Lung microvascular endothelial cell (primary cell): ENCODE measurements around the gene SEZ6. TPM values are rescaled to one million over a fixed set of nuclear protein-coding genes. Genes with fewer than 3 reads are reported as not detected.
A peak's percentile ranks its signal among the peaks of the same experiment; 100 is the strongest.

Source experiments
- DNase-seq, 2 donors: peaks; one replicate each; pipeline versions ENCODE4 v3.0.0 to v3.0.0-alpha.2; 2010; ENCODE audit warnings: low read depth in 2 of 2
- total RNA-seq: library from RNA; depleted of rRNA; stranded (reverse); fragments of >200 nt; gene quantifications from 2 replicates; pipeline ENCODE4 v1.2.1, GENCODE V29; 2014

The SEZ6 gene
- total RNA-seq, 1 donor from 2014 or later, result under 0.01 TPM

DNA sequence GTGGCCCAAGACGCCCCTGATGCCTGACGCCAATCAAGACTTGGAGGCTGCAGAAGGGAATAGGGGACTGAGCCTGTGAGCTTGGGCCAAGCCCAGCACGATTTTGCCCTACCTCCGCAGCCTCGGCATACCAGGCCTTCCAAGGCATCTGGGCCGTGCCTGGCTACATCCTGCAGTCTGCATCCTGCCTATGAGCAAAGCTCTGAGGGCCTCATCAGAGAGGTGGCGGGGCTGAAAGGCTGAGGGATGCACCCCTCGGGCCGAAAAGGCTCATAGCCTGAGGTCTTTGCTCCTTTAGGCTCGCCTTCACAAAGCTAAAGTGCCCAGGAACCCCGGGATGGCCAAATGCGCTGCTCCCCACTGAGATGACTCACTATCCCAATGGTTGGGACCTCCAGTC, 2.5 kb downstream of the SEZ6 start:
- DNase-seq, result no peak

DNA sequence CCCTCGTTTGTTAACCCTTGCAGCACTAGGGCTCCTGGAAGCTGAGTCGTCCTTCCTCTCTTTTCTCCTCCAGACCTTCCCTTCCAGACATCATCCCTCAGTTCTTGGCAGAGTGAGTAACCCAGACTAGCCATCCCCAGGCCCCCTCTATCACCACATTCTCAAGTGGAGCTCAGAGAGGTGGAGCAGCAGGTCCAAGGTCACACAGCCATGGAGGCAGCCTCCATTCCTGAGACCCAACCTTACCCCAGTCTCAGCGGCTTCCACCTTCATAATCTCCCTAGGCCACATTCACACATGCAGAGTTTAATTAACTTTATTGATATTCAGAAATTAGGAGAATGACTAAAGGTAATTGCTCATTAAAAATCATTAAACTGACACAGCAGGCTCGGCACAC, 3.0 kb downstream of the SEZ6 start:
- DNase-seq, result no peak

DNA sequence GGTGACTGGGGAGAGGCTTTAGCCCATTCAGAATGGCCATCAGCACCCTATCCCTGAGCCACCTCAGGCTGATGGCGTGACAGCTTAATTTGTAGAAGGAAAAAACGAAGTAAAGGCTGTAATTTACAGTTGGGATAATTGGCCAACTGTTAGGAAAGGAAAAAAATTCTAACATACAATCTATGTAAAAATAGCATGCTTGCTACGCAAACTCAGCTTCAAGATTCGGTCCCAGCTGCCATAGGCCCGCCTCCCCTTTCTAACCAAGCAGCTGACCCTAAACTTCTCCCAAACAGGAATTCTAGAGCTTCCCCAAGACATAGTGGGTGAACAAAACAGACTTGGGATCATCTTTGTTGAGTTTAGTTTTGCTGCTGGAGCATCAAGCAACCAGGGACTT, 4.9 kb downstream of the SEZ6 start:
- no peak for DNase-seq

DNA sequence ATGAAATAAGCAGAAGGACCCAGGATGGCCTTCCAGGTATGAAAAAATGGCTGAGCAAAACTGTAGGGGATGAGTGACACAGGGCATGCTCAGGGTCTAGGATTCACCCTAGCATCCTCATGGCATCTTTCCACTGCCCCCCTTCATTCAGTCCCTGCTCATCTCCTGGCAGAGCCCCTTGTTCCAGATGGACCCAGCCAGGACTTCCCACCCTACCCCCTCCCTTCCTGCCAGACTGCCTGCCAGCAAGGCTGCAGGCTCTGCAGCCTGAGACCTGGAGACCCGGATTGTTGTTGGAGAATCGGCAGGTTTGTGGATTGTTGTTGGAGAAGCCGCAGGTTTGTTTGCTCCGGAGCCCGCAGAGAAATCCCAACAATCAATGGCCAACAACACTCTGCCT, 6.6 kb downstream of the SEZ6 start:
- DNase-seq, result no peak

DNA sequence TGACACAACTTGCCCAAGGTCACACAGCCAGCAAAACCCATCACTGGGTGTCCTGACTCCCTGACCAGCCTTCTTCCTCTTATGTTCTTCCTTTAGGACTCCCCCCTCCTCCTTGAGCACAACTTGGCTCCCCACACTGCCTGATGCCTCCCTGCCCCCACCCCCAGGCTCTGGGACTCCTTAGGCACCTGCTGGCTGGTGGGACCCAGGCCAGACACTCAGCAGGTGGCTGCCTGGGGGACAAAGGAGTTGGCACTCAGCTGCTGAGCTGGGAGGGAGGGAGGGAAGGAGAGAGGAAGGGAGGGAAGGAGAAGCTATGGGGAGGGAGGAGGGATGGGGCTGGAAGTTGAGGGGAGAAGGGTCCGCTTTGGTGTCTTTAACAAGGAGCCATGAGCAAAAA, 8.0 kb downstream of the SEZ6 start:
- DNase-seq, result no peak

DNA sequence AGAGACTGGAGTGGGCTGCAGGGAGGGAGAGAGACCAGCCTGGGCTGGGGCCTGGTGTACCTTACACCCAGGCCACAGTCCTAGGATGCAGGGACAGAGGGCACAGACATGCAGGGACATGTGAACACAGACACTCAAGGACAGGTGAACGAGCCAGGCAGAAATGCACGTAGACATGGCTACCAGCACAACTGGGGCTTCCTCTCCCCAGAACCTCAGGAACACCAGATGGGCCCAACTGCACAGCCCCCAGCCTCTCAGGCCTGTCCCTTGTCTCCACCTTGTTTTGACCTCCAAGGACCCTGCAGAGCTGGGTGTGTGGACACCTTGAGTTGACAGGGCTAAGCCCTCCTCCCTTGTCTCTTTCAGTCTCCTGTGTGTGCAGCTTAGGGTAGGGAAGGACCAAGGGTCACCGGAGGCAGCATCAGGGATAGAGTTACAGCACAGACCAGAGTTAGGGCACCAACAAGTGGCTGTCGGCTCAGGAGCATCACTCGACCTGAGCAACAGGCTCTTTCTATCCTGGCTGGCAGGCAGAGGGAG, 9.2 kb downstream of the SEZ6 start:
- no peak for DNase-seq

DNA sequence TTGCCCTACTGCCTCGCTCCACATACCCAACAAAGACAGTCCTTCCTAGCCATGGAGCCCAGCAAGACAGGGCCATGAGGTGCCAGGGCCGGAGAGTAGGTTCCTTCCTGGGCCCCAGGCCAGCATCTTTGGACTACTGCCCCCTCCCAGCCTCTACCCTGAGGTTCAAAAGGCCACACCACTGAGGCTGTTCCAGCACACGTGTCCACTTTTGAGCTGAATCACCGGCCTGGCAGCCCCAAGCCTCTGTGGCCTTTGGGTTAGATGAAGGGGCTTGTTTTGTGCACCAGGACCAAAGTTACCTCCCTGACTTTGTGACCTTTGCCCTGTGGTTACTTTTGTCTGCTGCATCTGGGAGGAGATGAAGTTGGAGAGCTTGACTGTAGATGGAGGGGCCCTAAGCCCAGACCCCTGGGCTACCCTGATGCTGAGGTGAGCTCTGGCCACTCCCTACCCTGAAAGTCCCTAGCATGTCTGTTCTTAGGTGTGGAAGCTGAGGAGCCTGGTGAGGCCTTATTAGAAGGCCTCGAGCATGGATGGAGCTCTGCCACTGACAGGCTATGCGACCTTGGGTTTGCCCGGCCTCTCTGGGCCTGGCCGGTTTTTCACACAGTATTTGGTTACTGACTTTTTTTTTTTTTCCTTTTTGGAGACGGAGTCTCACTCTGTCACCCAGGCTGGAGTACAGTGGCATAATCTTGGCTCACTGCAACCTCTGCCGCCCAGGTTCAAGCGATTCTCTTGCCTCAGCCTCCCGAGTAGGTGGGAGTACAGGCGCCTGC, 12.0 kb downstream of the SEZ6 start:
- no peak for DNase-seq

DNA sequence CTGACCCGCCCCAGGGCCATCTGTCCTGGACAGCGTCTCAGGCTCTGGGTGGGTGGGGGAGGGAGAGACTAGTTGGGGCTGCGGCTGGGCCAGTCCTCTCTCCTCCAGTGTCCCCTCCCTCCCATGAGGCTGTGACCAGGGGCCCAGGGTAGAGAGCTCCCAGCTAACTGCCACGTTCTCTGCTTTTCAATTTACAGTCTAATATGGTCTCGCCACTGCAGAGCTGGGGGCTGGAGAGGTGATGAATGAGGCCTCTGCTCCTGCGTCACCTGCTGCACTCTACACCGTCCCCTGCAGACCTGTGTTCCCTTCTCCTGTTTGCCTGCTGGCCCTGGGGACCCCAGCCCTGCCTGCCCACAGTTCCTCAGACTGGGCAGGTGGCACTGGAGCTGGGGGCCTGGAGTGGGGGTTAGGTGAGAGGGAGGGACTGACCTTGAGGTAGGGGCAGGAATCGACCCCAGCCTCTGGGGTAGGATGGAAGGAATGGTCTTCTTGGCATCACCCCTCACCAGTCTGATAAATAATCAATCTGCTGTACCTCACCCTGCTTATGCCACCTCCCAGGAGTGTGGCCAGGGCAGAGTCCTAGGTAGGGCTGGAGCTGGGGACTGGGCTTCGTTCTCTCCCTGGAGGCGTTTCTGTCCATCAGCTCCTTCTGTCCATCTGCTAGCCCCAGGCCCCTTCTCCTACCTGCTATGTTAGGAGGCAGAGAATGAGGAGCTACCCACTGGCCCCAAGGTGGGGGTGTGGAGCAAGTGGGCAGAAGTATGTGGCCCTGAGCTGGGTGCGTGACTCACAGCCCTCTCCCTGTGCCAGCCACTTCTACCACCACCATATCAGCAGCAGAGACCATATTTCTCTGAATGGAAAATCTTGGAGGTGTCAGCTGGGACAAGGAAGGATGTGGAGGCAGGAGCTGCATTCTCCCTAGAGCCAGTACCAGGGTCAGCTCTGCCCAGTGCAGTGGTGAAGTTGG, 12.9 kb downstream of the SEZ6 start:
- no peak for DNase-seq

DNA sequence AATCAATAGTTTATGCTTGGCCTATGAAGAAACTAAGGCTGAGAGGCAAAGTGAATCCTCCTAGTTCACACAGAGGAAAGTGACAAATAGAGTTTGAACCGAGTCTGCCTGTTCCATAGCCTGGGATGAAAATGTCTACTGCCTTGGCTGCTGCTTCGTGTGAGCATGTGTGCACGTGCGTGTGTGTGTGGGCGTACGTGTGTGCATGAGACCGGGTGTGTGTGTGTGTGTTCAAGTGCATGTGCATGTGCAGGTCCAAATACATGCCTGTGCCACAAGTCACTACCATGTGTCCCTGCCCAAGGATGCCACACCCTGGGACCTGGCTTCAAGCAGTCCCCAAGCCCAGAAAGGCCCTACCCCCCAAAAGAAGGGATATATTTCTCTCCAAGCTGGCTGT, 13.6 kb downstream of the SEZ6 start:
- no peak for DNase-seq

DNA sequence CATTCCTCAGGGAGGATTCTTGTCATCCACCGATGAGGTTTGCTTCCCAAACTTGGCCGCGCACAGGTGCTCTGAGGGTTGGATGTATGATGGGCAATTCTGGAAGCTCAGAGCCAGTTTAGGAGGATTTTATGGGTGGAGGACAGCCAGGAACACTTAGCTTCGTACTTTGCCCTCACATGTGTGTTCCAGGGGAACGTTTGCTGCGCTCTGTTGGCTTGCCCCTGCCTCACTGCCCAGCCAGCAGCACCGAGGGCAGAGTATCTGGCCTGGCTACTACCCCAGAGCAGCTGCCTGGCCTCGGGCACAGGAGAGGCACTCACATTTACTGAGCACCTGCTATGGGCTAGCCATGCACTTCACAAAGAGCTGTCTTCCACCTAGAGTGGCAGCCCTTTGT, 14.1 kb downstream of the SEZ6 start:
- no peak for DNase-seq

DNA sequence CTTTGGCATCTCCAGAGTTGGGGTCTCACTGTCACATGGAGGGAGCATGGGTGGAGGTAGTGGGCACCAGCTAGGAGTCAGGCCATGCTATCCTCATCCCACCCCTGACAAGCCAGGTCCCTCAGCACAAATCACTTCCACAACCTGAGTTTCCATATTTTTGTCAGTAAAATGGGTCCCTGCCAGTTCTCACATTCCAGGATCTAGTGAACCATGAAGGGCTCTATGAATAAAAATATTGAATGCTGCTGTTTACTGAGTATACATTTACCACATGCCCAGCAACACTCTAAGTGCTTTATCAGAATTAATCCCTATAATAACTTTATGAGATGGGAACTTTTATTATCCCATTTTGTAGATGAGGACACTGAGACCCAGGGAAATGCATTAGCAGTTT, 16.8 kb downstream of the SEZ6 start:
- DNase-seq, result no peak

DNA sequence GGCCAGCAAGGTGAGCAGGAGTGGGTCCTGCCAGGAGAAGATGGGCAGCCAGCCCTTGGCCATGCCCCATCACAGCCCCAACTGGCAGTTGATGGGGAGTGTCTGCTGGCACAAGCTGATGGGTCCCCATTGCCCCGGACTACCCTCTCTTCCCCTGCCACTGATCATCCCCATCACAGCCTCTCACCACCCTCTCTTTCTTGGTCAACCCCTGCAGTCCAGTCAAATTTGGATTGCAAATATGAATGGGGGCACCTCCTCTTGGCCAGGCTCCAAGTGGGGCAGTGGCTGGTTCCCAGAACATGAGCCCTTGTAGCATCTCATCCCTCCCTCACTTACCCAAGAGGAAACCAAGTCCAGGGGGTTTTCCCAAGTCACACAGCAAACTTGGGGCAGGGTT, 17.4 kb downstream of the SEZ6 start:
- no peak for DNase-seq

DNA sequence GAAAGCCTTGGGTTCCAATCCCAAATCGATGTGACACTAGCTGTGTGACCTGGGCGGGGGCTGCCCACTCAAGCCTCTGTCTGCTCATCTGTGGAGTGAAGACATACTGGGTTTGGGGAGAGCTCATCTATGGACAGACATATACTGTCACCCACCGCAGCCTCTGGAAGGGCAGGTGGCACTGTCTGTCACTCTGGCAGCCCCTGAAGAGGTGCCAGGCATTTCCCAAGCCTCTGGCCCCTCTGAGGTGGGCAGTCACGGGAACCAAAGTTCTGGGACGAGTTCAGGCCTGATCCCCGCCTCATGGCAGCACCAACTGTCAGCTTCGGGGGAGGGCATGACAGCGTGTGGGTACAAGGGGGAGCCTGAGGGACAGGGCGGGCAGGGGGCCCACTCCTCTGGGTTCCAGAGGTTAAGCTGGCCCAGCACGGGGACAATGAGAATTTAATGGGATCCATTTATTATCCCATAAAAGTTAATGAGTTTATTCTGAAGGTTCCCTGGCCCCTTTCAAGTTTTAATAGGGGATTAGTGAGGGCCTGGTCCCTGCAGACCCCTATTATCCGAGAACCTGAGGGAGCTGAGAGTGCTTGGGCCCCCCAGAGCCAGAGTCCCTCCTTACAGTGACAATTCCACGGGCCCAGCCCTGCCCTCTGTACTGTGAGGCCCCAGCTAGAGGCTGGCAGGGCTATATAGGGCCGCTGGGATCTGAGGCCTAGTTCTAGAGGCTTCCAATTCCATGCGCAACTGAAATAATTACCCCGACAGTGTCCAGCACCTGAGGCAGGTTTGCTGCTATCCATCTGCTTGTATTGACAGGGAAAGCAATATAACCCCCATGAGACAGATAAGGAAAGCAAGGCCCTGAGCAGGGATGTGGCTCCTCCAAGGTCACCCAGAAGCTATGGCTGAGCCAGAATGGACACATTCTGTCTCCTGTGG, 18.8 kb downstream of the SEZ6 start:
- DNase-seq, result no peak

DNA sequence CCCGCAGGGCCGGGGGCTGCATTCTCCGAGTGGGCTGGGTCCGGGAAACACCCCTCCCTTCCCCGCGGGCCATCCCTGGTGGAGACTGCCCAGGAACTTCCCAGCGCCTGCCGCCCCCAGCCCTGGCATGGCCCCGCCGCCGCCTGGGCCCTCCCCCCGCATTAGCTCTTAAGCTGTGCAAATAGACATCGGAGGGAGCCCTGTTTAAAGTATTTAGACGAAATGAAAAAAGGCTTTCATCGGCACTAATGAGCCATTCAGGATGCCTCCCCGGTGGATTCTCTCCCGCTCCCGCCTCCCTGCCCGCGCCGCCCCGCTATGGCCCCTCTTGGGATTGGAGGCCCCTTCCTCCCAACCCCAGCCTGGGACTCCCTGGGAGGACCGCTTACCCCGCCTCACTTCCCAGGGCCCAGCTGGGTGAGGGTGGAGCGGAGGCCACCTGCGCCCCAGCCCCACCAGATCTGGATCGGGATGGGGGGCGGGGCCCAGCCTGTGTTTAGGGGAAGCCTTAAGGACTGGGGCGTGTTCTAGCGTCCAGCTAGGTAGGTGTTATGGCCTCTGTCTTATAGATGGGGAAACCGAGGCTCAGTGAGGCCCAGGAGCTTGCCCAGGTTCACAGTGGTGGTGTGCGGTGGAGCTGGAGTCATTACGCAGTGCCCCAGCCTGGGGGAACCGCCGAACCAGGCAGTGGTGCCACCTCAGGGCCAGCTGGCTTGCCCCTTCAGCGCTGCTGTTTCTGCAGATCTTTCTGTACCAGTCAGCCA, 19.7 kb downstream of the SEZ6 start:
- no peak for DNase-seq

DNA sequence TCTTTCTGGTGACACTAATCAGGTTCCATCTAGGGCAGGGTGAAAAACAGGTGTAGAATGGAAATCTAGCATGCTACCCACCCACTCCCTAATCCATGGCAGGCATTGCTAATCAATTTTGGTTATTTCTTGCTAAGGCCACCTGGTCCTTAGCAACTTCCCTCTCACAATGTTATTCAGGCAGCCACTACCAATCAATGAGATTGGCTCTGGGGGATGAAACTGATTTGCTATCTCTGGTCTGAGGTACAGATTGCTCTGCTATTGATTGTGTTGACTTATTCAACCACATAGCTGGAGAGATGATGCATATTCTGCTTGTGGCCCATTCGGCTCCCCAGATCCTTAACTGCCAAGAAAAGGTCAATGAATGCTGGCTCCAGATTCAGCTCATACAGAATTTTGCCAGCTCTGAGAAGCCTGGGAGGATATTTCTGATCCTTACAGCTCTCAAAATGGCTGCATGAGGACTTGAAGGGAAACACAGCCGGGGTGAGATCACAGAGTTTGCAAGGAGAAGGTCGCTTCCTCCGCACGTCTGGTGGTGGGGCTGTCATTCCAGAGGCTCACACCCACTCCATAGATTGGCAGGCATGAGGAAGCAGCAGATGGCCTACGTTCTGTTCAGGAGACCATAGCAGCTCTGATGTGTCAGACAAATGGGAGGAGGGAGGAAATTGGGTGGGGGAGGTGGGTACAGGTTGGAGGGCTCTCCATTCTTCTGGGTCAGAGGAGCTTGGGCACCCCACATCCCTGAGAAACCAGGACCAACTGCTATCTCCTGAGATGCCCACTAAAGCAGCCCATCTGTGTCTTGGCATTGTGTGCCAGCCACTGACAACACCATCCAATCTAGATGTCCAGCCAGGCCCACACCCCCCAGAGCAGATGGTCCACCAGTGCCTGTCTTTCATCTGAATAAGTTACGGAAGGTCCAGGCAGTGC, 22.3 kb downstream of the SEZ6 start:
- peak in 1 of 2 donors; percentile 39 for DNase-seq

DNA sequence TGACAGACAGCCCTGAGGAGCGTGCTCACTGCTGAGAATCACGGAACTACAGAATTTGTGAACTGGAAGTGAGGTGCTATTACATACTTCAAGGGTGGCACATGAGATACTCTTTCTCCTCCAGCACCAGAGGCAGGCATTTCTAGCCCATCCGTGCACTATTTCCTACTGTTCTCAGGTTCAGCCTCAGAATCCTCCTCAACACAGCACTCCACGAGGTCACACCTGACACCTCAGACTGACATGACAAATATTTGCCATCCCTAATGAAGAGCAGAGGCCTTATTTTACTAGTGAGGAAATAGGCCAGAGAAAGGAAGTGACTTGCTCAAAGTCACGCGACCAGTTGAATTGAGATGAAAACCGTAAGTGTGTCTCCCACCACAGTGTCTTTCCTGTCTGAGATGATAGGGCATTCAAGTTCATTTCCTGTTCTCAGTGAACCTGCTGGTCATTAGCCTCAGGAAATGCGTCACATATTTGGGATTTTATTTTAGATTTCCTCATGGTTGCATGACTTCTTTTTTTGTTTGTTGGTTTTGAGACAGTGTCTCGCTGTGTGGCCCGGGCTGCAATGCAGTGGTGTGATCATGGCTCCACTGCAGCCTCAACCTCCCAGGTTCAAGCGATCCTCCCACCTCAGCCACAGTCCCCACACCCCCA, 23.6 kb downstream of the SEZ6 start:
- DNase-seq, result peak; percentile 94 to 97

DNA sequence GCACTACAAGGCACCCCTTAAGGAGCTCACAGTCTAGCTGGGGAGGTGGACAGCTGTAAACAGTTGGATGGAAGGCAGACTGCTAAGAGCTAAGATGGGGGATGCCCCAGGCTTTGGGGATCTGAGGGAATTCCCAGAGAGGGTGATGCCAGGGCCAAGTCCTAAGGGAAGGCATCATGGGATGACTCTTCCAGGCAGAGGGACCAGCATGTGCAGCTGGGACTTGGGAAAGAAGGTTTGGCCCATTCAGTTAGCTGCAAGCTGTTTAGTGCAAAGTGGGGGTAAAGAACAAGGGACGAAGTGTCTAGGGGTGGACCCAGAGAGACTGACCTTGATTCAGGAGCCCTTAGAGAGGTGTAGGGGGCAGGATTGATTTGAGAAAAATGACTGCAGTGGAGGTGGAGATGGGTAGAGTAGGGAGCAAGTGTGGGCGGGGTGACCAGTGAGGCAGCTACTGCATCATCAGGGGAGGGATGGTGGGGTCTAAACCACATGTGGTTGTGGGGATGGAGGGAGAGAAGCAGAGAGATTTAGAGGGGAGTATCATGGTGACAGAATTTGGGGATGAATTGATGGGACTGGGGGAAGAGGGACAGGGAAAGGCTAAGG, 27.4 kb downstream of the SEZ6 start:
- no peak for DNase-seq

DNA sequence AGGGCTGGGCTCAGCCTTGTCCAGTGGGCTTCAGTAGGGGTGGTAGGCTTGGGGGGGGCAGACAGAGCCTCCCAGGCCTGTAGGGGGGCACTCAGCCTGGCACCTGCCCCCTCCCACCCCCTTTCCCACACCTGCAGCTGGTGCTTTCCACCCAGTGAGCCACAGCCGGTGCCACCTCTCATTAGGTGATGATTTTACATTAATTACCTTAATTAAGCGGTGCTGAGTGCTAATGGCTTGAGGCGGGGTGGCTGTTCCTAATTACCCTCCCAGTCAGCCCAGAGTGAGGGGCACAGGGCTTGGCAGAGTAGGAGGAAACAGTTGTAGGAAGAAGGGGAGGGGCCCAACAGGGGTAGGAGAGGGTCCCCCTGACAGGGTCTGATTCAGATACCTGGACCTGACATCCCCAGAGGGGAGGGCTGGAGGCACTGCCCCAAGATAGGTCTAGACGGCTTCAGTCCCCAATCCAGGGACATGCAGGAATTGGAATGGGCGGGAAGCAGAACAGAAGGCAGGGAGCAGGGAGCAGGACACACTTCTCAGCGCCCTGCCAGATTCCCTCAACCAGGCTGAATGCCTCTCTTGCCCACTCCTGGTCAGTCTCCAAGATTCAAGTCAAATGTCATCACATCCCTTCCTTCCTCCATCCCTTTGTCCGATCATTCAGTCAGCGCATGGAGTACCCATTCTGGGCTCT, 28.0 kb downstream of the SEZ6 start:
- no peak for DNase-seq
